Right ventricle myocardium inferior (tissue), 1 donor: ENCODE results near the gene MAMSTR. TPM values are rescaled to one million over a fixed set of nuclear protein-coding genes. Genes with fewer than 3 reads are reported as not detected.

Source experiments
- ATAC-seq: fragments of 200-7000 bp; cut with Tn5 transposase; one replicate; pipeline ENCODE4 v1.9.1; 2020; ENCODE audit warnings: mild to moderate bottlenecking, moderate library complexity
- DNase-seq: peaks from one replicate; pipeline ENCODE4 v3.0.0; 2021; ENCODE audit errors: missing footprints
- intact Hi-C: fragments of 100-400 bp; cut with DNase I; formaldehyde crosslinking; loops from one replicate; pipeline ENCODE4 v1.11.0; 2022
- total RNA-seq: library from RNA; stranded (reverse); fragmentation: NEBNext Ultra II Directional; extraction: Animal tissue kit (Norgen Biotek cat#: 25700); gene quantifications from one replicate; pipeline ENCODE4 v1.2.1, GENCODE V29; 2021
- donor health status: DM: no; HTN: yes; CAD: no; lungs with severe emphysema.

Gene MAMSTR
- total RNA-seq, 1 donor from 2014 or later: 4.2 TPM

- DNase-seq: no peak
- intact Hi-C loops: loop anchor here (2.0 kb wide), 1 partner anchor 38 kb away; no protein-coding TSS in a partner anchor
- no peak for ATAC-seq
These were observed 45.2 kb downstream of the MAMSTR start for GRCh38 chr19:48674216-48674809.

DNA sequence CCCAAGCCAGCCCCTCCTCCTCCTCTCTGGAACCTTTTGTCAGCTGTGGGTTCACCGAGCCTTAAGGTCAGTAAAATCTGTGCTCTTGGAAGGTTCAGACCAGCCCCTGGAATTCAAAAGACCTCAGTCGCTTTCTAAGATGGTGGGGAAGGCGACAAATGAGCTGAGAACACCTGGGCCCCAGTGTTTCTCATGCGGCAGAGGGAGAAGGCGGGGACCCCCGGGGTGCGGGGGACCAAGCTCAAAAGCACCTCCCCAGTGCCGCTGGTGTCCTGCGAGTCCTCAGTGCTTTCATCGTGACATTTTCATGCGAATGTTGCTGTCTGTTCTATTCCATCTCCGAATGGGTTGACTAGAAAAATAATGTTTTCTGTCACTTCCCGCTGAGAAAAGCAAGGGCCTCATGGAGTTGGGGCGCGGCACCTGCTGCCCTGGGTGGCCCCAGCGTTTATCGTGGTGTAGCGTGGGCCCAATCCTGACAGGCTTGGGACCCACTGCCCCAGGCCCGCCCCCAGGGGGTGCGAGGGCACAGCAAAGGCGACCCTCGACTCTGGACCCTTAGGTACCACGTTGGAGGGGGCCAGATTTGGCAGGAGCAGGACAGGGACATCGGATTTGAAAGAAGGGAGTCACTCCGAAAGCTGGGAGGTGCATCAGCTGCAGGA, 46.0 kb downstream of the MAMSTR start:
- no peak for DNase-seq
- intact Hi-C loops: loop anchor here (2.0 kb wide), 1 partner anchor 39 kb away; no protein-coding TSS in a partner anchor
- ATAC-seq: no peak

DNA sequence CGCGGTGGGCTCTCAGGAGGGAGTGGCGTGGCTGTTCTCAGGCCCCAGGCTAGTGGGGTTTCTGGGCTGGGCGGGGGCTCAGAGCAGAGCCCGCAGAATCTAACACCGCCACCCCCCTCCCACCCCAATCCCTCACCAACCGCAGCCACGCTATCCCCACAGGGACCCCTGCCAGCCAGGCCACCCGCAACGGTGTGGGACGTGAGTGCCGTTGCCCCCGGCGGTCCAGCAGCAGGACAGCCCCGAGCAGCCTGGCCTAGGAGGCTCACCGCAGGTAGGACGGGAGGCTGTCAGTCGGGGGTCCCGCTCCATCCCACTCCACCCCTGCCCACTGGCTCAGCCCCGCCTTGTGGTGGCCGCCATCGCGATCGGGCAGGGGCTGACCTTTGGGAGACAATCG, 46.5 kb downstream of the MAMSTR start, which contains the start of gene NTN5:
Gene NTN5 (minus strand): TSS at position 24 of the 400 bp plus-strand sequence. CDS start 2,031 bp downstream, outside the sequence.
- DNase-seq: no peak
- ATAC-seq: no peak
- intact Hi-C loops: no loop called here

DNA sequence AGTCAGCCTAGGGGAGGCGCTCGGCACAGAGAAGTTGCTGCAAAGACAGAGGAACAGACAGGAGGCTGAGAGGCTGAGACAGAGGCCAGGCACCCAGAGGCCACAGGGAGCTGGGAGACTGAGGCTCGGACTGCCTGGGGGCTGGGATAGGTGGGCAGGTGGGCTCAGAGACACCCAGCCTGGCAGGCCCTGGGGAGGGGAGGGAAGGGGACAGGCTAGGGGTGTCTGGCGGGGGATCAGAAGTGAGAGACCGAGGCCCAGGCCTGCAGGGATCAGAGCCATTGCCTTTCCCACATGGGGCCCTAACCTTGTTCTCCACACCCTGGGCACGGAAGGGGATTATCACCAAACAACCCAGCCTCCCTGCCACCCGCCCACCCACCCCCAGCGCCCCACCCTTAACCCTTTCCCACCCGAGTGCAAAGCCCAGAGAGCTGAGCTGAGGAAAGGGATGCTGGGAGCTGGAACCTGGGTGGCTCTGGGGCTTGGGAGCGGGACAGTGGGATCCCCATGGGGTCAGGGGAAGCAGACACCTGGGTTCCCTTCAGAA, 48.0 kb downstream of the MAMSTR start:
- DNase-seq (no peak), ATAC-seq (no peak)
- intact Hi-C loops: no loop called here

DNA sequence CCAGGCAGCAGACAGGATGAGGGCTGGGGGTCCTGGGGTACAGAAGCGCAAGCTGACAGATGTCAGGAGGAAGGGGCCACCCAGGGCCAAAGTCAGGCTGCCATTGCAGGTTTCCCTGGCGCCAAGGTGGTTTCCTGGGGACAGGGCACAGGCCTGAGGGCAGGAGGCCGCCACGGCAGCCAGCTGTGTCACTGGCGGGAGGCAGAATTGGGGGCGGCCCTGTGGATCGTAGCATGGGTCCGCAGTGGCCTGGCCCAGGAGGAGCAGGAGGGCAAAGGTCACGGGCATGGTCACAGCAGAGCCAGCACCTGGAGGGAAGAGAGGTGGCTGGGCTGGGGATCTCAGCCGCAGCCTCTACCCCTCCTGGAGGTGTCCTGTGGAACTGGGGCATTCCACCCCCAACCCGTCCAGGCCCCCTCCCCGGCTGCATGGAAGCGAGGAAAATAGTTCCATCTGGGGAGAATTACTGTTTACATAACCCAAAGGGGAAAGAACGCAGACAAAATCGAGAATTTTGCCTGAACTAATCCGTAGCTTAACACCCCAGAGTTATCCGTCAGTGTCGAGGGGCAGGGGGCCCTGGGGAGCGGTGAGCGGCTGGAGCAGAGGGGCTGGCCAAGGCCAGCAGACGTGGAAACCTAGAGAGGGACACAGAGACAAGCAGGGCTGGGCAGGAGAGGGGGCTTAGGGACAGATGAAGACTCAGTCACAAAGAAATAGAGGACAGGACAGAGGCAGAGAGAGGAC, 48.7 kb downstream of the MAMSTR start:
- DNase-seq (no peak), ATAC-seq (no peak)
- intact Hi-C loops: no loop called here

GRCh38 chr19:48669903-48670668, 49.4 kb downstream of the MAMSTR start:
- ATAC-seq (no peak), DNase-seq (no peak)
- intact Hi-C loops: no loop called here

- no peak for DNase-seq
- no peak for ATAC-seq
- intact Hi-C loops: no loop called here
These were observed 50.8 kb downstream of the MAMSTR start for GRCh38 chr19:48668761-48669160.

GRCh38 chr19:48668332-48668731, 51.2 kb downstream of the MAMSTR start:
- DNase-seq (no peak), ATAC-seq (no peak)
- intact Hi-C loops: no loop called here

- DNase-seq: no peak
- no peak for ATAC-seq
- intact Hi-C loops: no loop called here
These were observed 53.7 kb downstream of the MAMSTR start for GRCh38 chr19:48665786-48666185.

DNA sequence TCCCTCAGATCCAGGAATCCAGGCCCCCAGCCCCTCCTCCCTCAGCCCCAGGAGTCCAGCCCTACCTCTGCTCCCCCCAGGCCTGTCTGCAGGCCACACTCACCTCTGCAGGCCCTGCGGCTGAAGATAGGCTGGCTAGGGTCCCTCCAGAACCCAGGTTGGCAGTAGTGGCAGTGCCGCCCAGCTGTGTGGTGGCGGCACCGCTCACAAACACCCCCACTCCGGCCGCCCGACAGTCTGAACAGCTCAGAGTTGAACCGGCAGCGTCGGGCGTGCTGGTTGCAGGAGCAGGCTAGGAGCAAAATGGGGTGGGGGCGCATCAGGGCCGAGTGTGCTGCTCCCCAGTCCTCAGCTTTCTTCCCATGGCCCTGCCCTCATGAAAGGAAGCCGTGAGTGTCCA, 55.0 kb downstream of the MAMSTR start:
- ATAC-seq (no peak), DNase-seq (no peak)
- intact Hi-C loops: no loop called here

DNA sequence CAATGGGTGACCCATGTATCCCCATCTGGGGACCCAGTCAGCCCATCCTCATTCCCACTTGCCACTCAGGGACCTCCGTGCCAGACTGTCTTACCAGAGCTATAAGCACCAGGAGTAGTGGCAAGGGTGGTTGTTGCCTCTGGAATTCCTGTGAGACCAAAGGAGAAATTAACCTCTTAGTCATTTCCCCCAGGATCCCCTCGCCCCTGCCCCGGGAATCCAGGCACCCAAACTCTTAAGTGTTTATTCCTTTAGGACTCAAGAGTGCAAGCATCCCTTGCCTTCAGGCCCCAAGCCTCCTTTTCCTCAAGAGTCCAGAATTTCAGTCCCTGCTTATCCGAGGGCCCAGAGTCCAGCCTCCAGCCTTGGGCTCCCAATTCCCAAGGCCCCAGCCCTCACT, 55.9 kb downstream of the MAMSTR start:
- DNase-seq: no peak
- intact Hi-C loops: no loop called here
- ATAC-seq: no peak

Other genes with a start within 250 kb of the MAMSTR start
- gene LMTK3, start 207.9 kb downstream of the MAMSTR start, total RNA-seq: 0.70 TPM
- 0.43 TPM for gene SULT2B1, start 167.6 kb downstream of the MAMSTR start, total RNA-seq
- gene SPACA4, start 113.0 kb downstream of the MAMSTR start, total RNA-seq: not detected
- gene FAM83E, start 104.6 kb downstream of the MAMSTR start, total RNA-seq: not detected
- 604 TPM for gene RPL18, start 100.5 kb downstream of the MAMSTR start, total RNA-seq
- gene SPHK2, start 100.2 kb downstream of the MAMSTR start, total RNA-seq: 7.2 TPM
- gene DBP, start 82.3 kb downstream of the MAMSTR start, total RNA-seq: 15.2 TPM
- 8.4 TPM for gene CA11, start 73.5 kb downstream of the MAMSTR start, total RNA-seq
- 0.14 TPM for gene NTN5, start 46.7 kb downstream of the MAMSTR start, total RNA-seq
- gene FUT2, start 23.8 kb downstream of the MAMSTR start, total RNA-seq: not detected
- 15.3 TPM for gene RASIP1, start 20.9 kb upstream of the MAMSTR start, total RNA-seq
- gene IZUMO1, start 27.2 kb upstream of the MAMSTR start, total RNA-seq: 0.49 TPM
- gene FUT1, start 32.9 kb upstream of the MAMSTR start, total RNA-seq: 2.1 TPM
- not detected for gene FGF21, start 35.8 kb upstream of the MAMSTR start, total RNA-seq
- 63.2 TPM for gene BCAT2, start 91.3 kb upstream of the MAMSTR start, total RNA-seq
- gene HSD17B14, start 116.8 kb upstream of the MAMSTR start, total RNA-seq: 1.0 TPM
- 23.8 TPM for gene PLEKHA4, start 148.9 kb upstream of the MAMSTR start, total RNA-seq
- 64.8 TPM for gene PPP1R15A, start 152.7 kb upstream of the MAMSTR start, total RNA-seq
- not detected for gene TULP2, start 179.0 kb upstream of the MAMSTR start, total RNA-seq
- 246 TPM for gene NUCB1, start 180.6 kb upstream of the MAMSTR start, total RNA-seq
- gene DHDH, start 214.0 kb upstream of the MAMSTR start, total RNA-seq: not detected
- gene BAX, start 235.2 kb upstream of the MAMSTR start, total RNA-seq: 22.4 TPM
- gene FTL, start 245.6 kb upstream of the MAMSTR start, total RNA-seq: 1,007 TPM